Activated T-cell treated with anti-CD3 and anti-CD28 coated beads for 1 hour (primary cell): Measurements from ENCODE around the gene GRIP1.

Experiments
- DNase-seq: peaks from one replicate; pipeline ENCODE4 v3.0.0-alpha.2; 2020; ENCODE audit warnings: low read depth

GRIP1 gene

GRCh38 chr12:66678338-66679275 is at the start of gene GRIP1:
GRIP1 (minus strand) TSS chr12:66679076; CDS start chr12:66678904, 172 bp downstream.
- DNase-seq = no peak

GRCh38 chr12:66726556-66726955 is 47.7 kb upstream of the GRIP1 start:
- no peak for DNase-seq

- DNase-seq = no peak
These were observed 46.2 kb upstream of the GRIP1 start for GRCh38 chr12:66725031-66725430.

- DNase-seq = no peak
These were observed 45.7 kb upstream of the GRIP1 start for GRCh38 chr12:66724616-66725015.

GRCh38 chr12:66724026-66724425 is 45.1 kb upstream of the GRIP1 start:
- no peak for DNase-seq

GRCh38 chr12:66719862-66720261 is 41.0 kb upstream of the GRIP1 start:
- no peak for DNase-seq

GRCh38 chr12:66717036-66717673 is 38.3 kb upstream of the GRIP1 start:
- DNase-seq = no peak

GRCh38 chr12:66716522-66716921 is 37.6 kb upstream of the GRIP1 start:
- no peak for DNase-seq

GRCh38 chr12:66714709-66715108 is 35.8 kb upstream of the GRIP1 start:
- no peak for DNase-seq

GRCh38 chr12:66713984-66714383 is 35.1 kb upstream of the GRIP1 start:
- no peak for DNase-seq

- no peak for DNase-seq
These were observed 31.0 kb upstream of the GRIP1 start for GRCh38 chr12:66709893-66710292.

- no peak for DNase-seq
These were observed 30.5 kb upstream of the GRIP1 start for GRCh38 chr12:66709457-66709773.

- DNase-seq = no peak
These were observed 30.0 kb upstream of the GRIP1 start for GRCh38 chr12:66708704-66709456.

GRCh38 chr12:66707002-66707697 is 28.3 kb upstream of the GRIP1 start:
- DNase-seq = no peak

- no peak for DNase-seq
These were observed 21.0 kb upstream of the GRIP1 start for GRCh38 chr12:66699738-66700482.

GRCh38 chr12:66698558-66698957 is 19.7 kb upstream of the GRIP1 start:
- no peak for DNase-seq

- no peak for DNase-seq
These were observed 18.5 kb upstream of the GRIP1 start for GRCh38 chr12:66697404-66697803.

GRCh38 chr12:66694666-66695613 is 16.1 kb upstream of the GRIP1 start:
- no peak for DNase-seq

- DNase-seq = no peak
These were observed 15.1 kb upstream of the GRIP1 start for GRCh38 chr12:66693901-66694513.

- DNase-seq = no peak
These were observed 14.1 kb upstream of the GRIP1 start for GRCh38 chr12:66692986-66693385.
